Globus pallidus (tissue), 1 donor: ENCODE results near the gene PISD.

Experiments
- DNase-seq: peaks from one replicate; pipeline ENCODE4 v3.0.0-alpha.2; 2015; ENCODE audit warnings: low spot score

The PISD gene

GRCh38 chr22:31652911-31653684, 8.9 kb downstream of the PISD start:
- no peak for DNase-seq

- no peak for DNase-seq
These were observed 9.9 kb downstream of the PISD start for GRCh38 chr22:31652088-31652487.

DNA sequence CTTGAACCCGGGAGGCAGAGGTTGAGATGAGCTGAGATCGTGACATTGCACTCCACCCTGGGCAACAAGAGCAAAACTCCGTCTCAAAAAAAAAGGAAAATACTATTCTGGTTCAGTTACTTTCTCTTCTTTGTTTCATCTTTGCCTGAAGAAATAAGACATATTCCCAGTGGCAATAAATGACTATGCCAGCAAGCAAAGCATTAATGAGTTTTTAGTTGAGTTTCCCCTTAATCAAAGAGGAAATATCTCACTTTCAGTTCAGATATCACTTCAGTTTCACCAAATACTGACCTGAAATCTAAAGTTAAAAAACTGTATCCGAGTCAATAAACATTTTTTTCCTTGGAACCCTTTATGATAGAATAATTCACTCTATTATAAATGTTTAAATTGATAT, 10.4 kb downstream of the PISD start:
- DNase-seq = no peak

GRCh38 chr22:31650391-31650790, 11.6 kb downstream of the PISD start:
- DNase-seq = no peak

- DNase-seq = no peak
These were observed 14.3 kb downstream of the PISD start for GRCh38 chr22:31647523-31648320.

DNA sequence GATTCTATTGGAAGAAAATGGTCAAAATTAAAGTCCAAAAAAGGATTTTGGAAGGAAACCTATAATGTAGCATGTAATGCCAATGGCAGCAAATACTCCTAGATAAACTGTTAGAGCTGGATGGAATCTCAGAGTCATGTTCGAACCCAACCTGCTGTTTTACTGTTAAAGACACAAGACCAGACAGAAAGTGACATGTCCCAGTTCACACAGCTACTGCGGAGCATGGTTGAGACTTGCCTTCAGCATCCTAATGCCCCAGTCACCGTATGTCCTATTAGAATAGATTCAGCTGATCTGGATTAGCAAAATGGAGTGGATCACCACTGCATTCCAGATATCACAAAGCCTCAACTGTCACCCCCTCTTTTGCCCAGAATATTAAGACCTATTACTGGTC, 14.9 kb downstream of the PISD start:
- DNase-seq = no peak

DNA sequence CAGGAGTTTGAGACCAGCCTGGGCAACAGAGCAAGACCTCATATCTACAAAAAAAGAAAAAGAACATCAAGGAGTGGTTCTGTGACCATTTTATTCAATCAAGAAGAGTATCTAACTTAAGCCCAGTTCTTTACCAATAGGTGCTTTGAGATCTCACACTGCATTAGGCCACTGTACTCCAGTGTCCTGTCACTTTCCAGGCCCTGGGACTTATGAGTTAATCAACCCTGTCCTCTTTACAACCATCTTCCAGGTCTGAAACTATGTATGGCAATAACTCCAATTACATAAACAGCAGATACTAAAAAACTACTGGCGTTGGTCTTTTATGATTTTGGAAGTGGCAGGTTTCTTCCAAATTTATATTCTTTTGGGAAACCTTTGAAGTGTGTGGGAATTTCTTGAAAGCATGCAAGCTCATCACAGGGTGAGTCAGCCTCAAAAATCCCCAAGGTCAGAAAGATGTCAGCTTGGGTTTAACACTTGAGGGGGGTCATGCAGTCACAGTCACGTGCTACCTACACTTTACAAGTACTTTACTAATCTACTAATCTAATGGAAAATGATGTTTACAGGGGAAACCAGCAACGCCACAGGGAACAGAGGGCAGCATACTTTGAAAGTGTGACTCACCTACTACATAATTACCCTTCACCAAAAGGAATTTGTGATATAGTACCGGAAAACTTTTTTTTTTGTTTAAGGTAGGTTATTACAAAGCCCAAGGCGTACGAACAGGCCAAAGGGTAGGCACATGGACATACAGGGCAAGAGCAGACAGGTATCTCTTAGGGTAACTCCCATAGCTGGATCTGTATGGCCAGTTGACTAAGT, 15.6 kb downstream of the PISD start:
- DNase-seq = no peak

GRCh38 chr22:31639436-31640039, 22.5 kb downstream of the PISD start:
- no peak for DNase-seq

GRCh38 chr22:31637891-31638618, 24.0 kb downstream of the PISD start:
- peak; percentile 47 for DNase-seq

DNA sequence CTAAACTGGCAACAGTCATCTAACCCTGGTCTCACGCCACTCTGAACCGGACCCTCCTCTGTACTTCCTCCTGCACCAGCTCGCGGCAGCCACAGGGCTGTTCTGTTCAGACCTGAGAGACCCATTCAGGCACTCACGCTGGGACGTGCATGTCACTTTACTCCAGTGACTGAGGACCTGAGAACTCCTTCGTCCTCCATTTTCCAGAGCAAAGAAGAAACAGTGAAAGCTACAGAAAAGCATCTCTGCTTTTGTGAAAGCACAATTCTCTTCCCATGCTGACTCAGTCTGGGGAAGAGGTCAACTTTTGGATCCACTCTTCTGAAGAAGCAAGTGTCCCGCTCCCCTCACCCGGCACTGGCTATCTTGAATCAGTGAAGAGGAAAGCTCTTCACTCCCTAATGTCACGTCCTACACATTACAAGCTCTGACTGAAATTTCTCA, 24.5 kb downstream of the PISD start:
- DNase-seq = no peak

DNA sequence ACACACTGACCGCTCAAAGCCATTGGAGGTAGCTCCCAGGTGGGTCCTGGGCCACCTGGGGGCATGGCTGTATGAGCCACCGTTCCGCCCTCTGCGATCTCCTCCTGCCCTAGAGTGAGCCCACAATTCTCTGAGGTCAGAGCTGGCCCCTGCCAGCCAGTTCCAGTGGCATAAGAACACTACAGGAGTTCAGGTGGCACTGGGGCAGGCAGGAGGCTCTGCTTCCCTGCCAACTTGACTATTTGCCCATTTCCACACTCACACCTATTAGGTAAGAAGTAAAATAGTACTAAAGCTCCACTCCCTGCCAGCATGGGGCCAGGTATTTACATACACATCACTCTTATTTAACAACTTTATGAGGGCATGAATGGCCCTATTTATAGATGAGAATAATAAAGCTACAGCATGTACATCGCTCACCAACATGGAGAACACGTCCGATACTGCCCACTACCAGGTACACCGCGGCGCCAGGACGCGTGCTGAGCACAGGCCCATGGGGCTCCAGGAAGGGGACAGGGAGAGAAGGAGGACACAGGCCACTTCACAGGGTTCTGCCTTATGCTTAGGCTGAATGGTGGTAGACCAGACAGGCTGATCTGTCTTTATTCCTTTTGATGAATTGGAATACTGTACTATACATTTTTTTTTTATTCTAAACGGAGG, 26.2 kb downstream of the PISD start:
- DNase-seq = no peak

- DNase-seq = no peak
These were observed 30.6 kb downstream of the PISD start for GRCh38 chr22:31631436-31631835.

GRCh38 chr22:31630331-31631329, 31.4 kb downstream of the PISD start:
- peak; percentile 73 for DNase-seq

DNA sequence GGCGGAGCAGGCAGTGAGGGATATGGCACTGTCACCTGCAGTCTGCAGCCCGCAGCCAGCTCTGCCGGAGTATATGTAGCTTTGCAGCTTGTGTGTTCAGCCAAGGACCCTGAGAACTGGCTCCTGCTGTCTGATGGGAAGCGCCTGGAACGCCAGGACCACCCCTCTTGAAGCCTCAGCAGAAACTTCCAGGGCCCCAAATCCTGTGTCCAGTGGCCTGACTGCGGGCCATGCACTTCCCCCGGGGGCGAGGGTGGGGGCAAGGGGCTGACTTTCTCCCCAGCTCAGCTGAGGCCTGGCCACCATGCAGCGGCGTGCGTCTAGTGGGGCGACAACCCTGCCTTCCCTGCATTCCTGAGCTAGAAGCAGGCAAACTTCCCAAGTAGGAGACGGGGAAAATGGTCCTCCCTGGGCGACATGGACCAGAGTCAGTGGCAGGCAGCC, 32.3 kb downstream of the PISD start:
- DNase-seq = no peak

- DNase-seq = no peak
These were observed 32.9 kb downstream of the PISD start for GRCh38 chr22:31628969-31629708.

DNA sequence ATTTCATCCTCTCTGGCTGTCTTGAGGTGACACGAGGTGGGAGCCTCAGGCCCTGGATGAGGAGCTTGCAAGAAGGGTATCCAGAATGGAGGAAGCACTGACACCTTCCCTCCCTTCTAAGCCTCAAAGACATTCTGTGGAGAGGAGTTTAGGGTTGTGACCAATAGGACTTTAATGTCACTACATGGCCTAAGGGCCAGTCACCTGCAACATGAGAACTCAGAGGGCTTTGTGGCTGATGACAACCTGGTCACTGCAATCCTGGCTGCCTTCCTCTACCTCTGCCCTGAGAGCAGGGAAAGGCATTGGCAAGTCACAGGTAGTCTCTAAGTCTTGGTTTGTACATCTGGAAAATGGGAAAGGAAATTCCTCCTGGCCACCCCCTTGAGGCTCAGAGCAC, 33.7 kb downstream of the PISD start:
- DNase-seq = no peak

GRCh38 chr22:31627223-31627731, 34.7 kb downstream of the PISD start:
- no peak for DNase-seq

- DNase-seq = no peak
These were observed 35.4 kb downstream of the PISD start for GRCh38 chr22:31626427-31627150.
